ENCODE data around the gene OFD1.

GRCh38 chrX:13759152-13759718 lies 24.7 kb downstream of the OFD1 start:
- TF ChIP-seq CTCF (IDR thresholded peaks at IDR 0.05; ENCODE audit: insufficient read depth, low read length, poor library complexity, severe bottlenecking) (no peak), EZH2phosphoT487 (conservative IDR thresholded peaks at IDR 0.05; ENCODE audit: low read length) (no peak)

All from SU-DHL-6 (cell line).